Tibial nerve (tissue), 4 donors: ENCODE measurements around the gene ZNHIT2.

Source experiments
- CTCF ChIP-seq, 5 experiments: fragments of 200-600 bp in 3 of 5; fragments of 450-650 bp in 2 of 5; sonication (generic) in 3 of 5; IDR thresholded peaks; one replicate each; pipeline ENCODE4 v1.5.1; 2016 to 2019; ENCODE audit warnings: antibody characterized with exemption in 5 of 5, mild to moderate bottlenecking in 3 of 5, moderate library complexity in 2 of 5
- EP300 ChIP-seq, 2 donors: sonication (generic); formaldehyde crosslinking; IDR thresholded peaks; one replicate each; pipeline ENCODE4 v1.6.1; 2017; ENCODE audit warnings: antibody characterized with exemption in 2 of 2, mild to moderate bottlenecking in 1 of 2
- POLR2A ChIP-seq, 2 donors: fragments of 450-650 bp; IDR thresholded peaks; one replicate each; pipeline ENCODE4 v1.6.1; 2017; ENCODE audit warnings: antibody characterized with exemption in 2 of 2, mild to moderate bottlenecking in 2 of 2, moderate library complexity in 2 of 2

- no peak for TF ChIP-seq CTCF (IDR thresholded peaks at IDR 0.05)
- no peak for TF ChIP-seq POLR2A (IDR thresholded peaks at IDR 0.05)
- no peak for TF ChIP-seq EP300 (IDR thresholded peaks at IDR 0.05)
Measured at GRCh38 chr11:65132238-65132987, 14.9 kb upstream of the ZNHIT2 start.
